Inflammatory macrophage treated with lipopolysaccharide for 4 hours (primary cell): Measurements from ENCODE around the gene STAT5A.
A peak's percentile ranks its signal among the peaks of the same experiment; 100 is the strongest.
"Not testable (repeated sequence)": the region's sequence is repeated elsewhere in the genome, so short reads cannot be mapped to it uniquely, and the experiment has no call there.

Experiments used
- DNase-seq: peaks from one replicate; pipeline ENCODE4 v3.0.0-alpha.2; 2020

Gene STAT5A

GRCh38 chr17:42287977-42288802, at the start of gene STAT5A:
STAT5A (plus strand) TSS chr17:42288498; CDS start chr17:42289412, 914 bp downstream.
- peak; percentile 88 for DNase-seq

GRCh38 chr17:42239576-42239975, 48.7 kb upstream of the STAT5A start:
- not testable (repeated sequence) for DNase-seq

DNA sequence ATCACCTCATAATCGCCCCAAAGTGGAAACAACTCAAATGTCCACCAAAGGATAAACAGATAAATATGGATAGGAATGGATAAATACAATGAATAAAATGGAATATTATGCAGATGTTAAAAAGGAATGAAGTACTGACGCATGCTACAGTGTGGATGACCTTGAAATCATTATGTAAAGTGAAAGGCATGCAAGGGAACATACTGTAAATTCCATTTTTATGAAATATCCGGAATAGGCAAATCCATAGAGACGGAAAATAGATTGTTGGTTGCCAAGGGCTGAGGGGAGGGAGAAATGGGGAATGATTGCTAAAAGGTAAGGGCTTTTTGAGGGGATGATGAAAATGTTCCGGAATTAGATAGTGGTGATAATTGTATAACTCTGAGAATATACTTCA, 48.1 kb upstream of the STAT5A start:
- DNase-seq: no peak

GRCh38 chr17:42240863-42241262, 47.4 kb upstream of the STAT5A start:
- DNase-seq: not testable (repeated sequence)

DNA sequence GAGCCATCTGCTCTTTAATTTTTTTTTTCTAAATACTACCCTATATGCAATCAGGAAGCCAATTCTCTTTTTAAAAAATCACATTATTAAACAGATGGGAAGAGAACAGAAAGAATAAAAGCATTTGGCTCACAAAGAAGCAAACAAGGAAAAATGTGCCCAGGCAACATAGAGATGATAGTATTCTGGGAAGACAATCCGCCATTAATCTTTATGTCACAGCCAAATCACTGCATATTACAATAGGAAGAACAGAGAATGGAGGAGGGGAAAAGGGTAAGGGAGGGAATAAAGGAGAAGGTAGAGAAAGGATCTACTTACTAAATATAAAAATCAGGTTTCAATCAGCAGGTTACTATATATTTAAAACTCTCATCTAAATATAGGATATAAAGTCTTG, 46.4 kb upstream of the STAT5A start:
- no peak for DNase-seq

GRCh38 chr17:42243493-42243982, 44.8 kb upstream of the STAT5A start:
- no peak for DNase-seq

GRCh38 chr17:42244116-42244515, 44.2 kb upstream of the STAT5A start:
- DNase-seq: not testable (repeated sequence)

DNA sequence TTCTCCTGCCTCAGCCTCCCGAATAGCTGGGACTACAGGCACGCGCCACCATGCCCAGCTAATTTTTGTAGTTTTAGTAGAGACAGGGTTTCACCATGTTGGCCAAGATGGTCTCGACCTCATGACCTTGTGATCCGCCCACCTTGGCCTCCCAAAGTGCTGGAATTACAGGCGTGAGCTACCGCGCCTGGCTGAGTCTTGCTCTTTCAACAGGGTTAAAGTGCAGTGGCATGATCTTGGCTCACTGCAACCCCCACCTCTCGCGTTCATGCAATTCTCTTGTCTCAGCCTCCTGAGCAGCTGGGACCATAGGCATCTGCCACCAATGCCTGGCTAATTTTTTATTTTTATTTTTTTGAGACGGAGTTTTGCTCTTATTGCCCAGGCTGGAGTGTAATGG, 43.1 kb upstream of the STAT5A start:
- DNase-seq: not testable (repeated sequence)

- no peak for DNase-seq
Observed at GRCh38 chr17:42246515-42246914, 41.8 kb upstream of the STAT5A start.

DNA sequence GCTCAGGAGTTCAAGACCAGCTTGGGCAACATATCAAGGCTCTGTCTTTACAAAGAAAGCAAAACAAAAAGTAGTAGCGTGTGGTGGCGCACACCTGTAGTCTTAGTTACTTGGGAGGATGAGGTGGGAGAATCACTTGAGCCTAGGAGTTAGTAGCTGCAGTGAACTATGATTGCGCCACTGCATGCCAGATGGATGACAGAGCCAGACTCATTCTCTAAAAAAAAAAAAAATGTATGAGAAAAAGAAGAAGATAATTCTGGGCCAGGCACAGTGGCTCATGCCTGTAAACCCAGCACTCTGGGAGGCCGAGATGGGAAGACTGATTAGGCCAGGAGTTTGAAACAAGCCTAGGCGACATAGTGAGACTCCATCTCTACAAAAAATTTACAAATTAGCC, 40.6 kb upstream of the STAT5A start:
- DNase-seq: peak; percentile 23

- DNase-seq: peak; percentile 92
Observed at GRCh38 chr17:42248351-42249179, 39.7 kb upstream of the STAT5A start.

DNA sequence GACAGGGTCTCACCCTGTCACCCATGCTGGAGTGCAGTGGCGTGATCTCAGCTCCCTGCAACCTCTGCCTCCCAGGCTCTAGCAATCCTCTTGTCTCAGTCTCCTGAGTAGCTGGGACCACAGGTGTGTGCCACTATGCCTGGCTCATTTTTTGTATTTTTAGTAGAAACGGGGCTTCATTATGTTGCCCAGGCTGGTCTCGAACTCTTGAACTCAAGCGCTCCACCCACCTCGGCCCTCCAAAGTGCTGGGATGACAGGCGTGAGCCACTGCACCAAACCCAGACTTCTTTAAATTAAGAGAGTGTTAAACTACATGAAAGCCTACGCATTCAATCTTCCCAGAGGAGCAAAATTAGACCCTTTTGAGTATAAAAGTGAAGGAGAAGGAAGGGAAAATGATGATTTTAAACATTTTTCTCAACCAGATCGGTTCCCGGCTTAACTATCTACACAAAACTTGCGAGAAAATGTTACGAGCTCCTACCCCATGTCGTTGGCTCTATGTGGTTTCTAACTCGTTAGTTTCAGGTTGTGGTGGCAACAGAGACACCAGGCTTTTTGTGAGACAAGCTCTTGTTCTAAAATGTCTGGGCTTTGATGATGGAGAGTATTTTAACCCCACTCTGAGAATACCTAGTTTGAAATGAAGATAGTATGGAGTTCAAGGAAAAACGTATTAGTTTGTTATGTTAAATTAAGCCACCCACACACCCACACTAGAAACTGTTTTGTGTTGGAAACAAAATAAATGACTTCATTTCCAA, 38.4 kb upstream of the STAT5A start:
- no peak for DNase-seq

DNA sequence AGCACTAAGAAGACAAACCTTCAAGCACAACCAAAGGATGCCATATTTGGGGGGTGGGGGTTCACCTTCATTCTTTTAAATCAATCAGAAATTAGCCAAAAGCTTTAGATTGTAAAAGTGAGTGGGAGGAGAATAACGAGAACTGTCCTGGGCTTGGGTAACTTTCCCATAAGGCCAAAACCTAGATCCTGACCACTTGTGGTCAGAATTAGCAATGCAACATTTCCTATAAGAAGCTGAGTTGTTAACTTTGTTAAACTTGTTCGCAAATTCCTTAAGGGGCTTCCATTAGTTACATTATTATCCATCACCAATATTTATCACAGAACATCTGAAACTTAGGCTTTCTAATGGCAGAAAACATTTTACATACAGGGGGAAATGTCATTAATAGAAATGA, 37.2 kb upstream of the STAT5A start:
- peak; percentile 75 for DNase-seq

GRCh38 chr17:42252597-42253550, 35.4 kb upstream of the STAT5A start:
- no peak for DNase-seq

DNA sequence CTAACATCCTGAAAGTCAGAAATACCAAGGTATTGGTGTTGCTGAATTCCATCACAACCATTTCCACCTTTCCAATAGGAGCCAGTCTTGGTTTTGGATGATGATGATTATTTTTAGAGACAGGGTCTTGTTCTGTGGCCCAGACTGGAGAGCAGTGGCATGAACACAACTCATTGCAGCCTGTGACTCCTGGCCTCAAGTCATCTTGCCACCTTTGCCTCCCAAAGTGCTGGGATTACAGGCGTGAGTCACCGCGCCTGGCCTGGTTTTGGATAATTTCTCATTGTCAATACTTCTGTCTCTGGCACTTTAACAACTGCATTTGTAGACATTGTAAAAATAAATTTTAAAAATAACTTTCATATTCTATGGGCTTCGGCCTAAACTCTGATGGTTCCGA, 34.7 kb upstream of the STAT5A start:
- DNase-seq: no peak

DNA sequence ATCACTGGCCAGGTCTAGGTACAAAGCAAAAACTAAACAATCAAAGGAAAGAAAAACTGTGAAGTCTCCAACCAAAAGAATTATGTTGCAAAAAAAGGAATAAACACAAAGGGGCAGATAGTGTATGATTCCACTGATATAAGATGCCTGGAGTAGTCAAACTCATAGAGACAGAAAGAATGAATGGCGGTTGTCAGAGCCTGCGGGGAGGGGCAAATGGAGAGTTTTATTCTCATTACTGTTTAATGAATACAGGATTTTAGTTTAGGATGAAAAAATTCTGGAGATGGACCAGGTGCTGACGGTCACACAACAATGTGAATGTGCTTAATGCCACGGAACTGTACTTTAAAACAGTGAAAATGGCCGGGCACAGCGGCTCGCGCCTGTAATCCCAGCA, 32.9 kb upstream of the STAT5A start:
- DNase-seq: no peak

DNA sequence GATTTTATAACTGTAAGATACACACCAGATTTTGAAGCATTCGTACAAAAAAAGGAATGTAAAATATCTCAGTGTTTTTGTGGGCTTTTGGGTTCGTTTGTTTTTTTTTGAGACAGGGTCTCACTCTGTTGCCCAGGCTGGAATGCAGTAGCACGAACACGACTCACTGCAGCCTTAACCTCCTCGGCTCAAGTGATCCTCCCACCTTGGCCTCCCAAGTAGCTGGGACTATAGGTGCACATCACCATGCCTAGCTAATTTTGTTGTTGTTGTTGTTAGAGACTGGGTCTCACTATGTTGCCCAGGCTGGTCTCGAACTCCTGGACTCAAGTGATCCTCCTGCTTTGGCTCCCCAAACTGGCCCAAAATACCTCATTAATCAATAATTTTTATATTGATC, 28.0 kb upstream of the STAT5A start:
- no peak for DNase-seq

GRCh38 chr17:42264366-42264765, 23.9 kb upstream of the STAT5A start:
- not testable (repeated sequence) for DNase-seq

DNA sequence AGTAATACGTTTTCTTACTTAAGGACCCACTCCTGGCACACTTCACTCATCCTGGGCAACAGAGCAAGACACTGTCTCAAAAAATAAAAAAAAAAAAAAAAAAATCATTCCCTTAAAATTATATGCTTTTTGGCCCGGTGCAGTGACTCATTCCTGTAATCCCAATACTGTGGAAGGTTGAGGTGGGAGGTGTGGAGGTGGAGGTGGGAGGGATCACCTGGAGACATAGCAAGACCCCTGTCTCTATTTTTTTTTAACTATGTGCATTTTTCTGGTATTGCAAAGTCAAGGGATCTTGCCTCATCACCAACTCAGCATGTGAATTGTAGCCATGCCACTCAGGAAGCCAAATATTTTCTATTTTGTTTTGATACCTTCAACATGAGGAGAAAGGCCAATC, 21.8 kb upstream of the STAT5A start:
- no peak for DNase-seq

- DNase-seq: peak; percentile 93
Observed at GRCh38 chr17:42266918-42267766, 21.2 kb upstream of the STAT5A start.

- DNase-seq: peak; percentile 6
Observed at GRCh38 chr17:42268236-42268635, 20.1 kb upstream of the STAT5A start.
